Suprapubic skin (tissue), 4 donors: ENCODE results near the gene SLC2A1.

Experiments used
- CTCF ChIP-seq, 2 donors: fragments of 200-600 bp in 1 of 2; fragments of 450-650 bp in 1 of 2; sonication (generic) in 1 of 2; IDR thresholded peaks; one replicate each; pipeline ENCODE4 v1.5.1; 2016 to 2019; ENCODE audit warnings: antibody characterized with exemption in 2 of 2, mild to moderate bottlenecking in 1 of 2, moderate library complexity in 1 of 2
- EP300 ChIP-seq: sonication (generic); formaldehyde crosslinking; IDR thresholded peaks from one replicate; pipeline ENCODE4 v1.6.1; 2017; ENCODE audit warnings: antibody characterized with exemption
- POLR2A ChIP-seq, 2 donors: fragments of 450-650 bp; IDR thresholded peaks; one replicate each; pipeline ENCODE4 v1.6.1; 2017; ENCODE audit warnings: antibody characterized with exemption in 2 of 2, mild to moderate bottlenecking in 2 of 2, moderate library complexity in 2 of 2
- POLR2AphosphoS5 ChIP-seq, 3 donors: sonication (generic); formaldehyde crosslinking; IDR thresholded peaks; one replicate each; pipeline ENCODE4 v1.6.1; 2017; ENCODE audit warnings: antibody characterized with exemption in 3 of 3

- TF ChIP-seq CTCF (IDR thresholded peaks at IDR 0.05) (no peak), POLR2AphosphoS5 (IDR thresholded peaks at IDR 0.05) (no peak), POLR2A (IDR thresholded peaks at IDR 0.05) (no peak), EP300 (no peak)
Measured at GRCh38 chr1:42942444-42942843, 16.2 kb downstream of the SLC2A1 start.
